Esophagus muscularis mucosa (tissue), 4 donors: ENCODE data around the gene PODNL1. TPM values are rescaled to one million over a fixed set of nuclear protein-coding genes. Genes with fewer than 3 reads are reported as not detected.
"Not testable (repeated sequence)": the region's sequence is repeated elsewhere in the genome, so short reads cannot be mapped to it uniquely, and the experiment has no call there.

Experiments
- DNase-seq: peaks from one replicate; pipeline ENCODE4 v3.0.0-alpha.2; 2017; ENCODE audit errors: extremely low spot score
- H3K27ac ChIP-seq, 4 donors: fragments of 200-600 bp; sonication (generic); replicated peaks in 1 of 4; 1 replicate in 3 of 4; 2 replicates in 1 of 4; pipeline ENCODE4 v1.5.1; 2016 to 2019; ENCODE audit warnings: mild to moderate bottlenecking in 1 of 4
- H3K27me3 ChIP-seq, 4 donors: fragments of 200-600 bp; sonication (generic); one replicate each; pipeline versions ENCODE4 v1.5.1 to v1.6.0; 2016 to 2019
- H3K36me3 ChIP-seq, 4 donors: fragments of 200-600 bp; sonication (generic); one replicate each; pipeline ENCODE4 v1.5.1; 2016 to 2019
- H3K4me1 ChIP-seq, 4 donors: fragments of 200-600 bp; sonication (generic); one replicate each; pipeline ENCODE4 v1.5.1; 2016 to 2019
- H3K4me3 ChIP-seq, 4 donors: fragments of 200-600 bp; sonication (generic); 1 replicate in 2 of 4; 2 replicates in 2 of 4; pipeline ENCODE4 v1.5.1; 2016 to 2019; ENCODE audit warnings: mild to moderate bottlenecking in 4 of 4, moderate library complexity in 1 of 4
- H3K9me3 ChIP-seq, 4 donors: fragments of 200-600 bp; sonication (generic); 1 replicate in 3 of 4; 2 replicates in 1 of 4; pipeline ENCODE4 v1.5.1; 2016 to 2019
- CTCF ChIP-seq, 3 experiments: fragments of 200-600 bp in 2 of 3; fragments of 450-650 bp in 1 of 3; sonication (generic) in 2 of 3; IDR thresholded peaks; one replicate each; pipeline ENCODE4 v1.5.1; 2017 to 2019; ENCODE audit warnings: antibody characterized with exemption in 3 of 3, mild to moderate bottlenecking in 2 of 3, moderate library complexity in 1 of 3
- EP300 ChIP-seq: sonication (generic); formaldehyde crosslinking; IDR thresholded peaks from one replicate; pipeline ENCODE4 v1.6.1; 2017; ENCODE audit warnings: antibody characterized with exemption
- POLR2A ChIP-seq: fragments of 450-650 bp; IDR thresholded peaks from one replicate; pipeline ENCODE4 v1.6.1; 2017; ENCODE audit warnings: antibody characterized with exemption, moderate library complexity, mild to moderate bottlenecking, low read depth
- POLR2AphosphoS5 ChIP-seq, 2 donors: sonication (generic); formaldehyde crosslinking; IDR thresholded peaks; one replicate each; pipeline ENCODE4 v1.6.1; 2017; ENCODE audit warnings: antibody characterized with exemption in 2 of 2
- WGBS: methylation state at CpG from one replicate; pipeline ENCODE4 v1.1.5; 2018; 5-methylcytosine and 5-hydroxymethylcytosine counted together
- intact Hi-C: fragments of 100-400 bp; cut with DNase I; formaldehyde crosslinking; loops from one replicate; pipeline ENCODE4 v1.15.1; 2023
- total RNA-seq, 4 donors: library from RNA; depleted of rRNA; stranded (reverse); fragments of >200 nt; gene quantifications; one replicate each; pipeline versions ENCODE4 v1.1.0 to v1.2.1, GENCODE V29; 2016

PODNL1 gene
- total RNA-seq, 4 donors from 2014 or later, result 0.66 to 0.69 TPM; not detected in 2

- no peak overlapping the region for H3K4me3 ChIP-seq
- H3K27ac ChIP-seq, result no peak overlapping the region
- intact Hi-C loops, result no loop called here
- H3K27me3 ChIP-seq, result no peaks in the 10 kb centered on the region
- WGBS, result 97% methylated on average over 14 of the region's 28 CpGs
- no peak for DNase-seq
- H3K4me1 ChIP-seq, result peaks cover 0 to 5% (median 0%) of the 10 kb centered on the region in 4 donors
- peaks cover 0 to 5% (median 2%) of the 10 kb centered on the region in 4 donors for H3K9me3 ChIP-seq
- H3K36me3 ChIP-seq, result peaks cover 46 to 97% (median 95%) of the 10 kb centered on the region in 4 donors
- TF ChIP-seq CTCF (IDR thresholded peaks at IDR 0.05) (no peak), POLR2A (no peak), EP300 (no peak), POLR2AphosphoS5 (IDR thresholded peaks at IDR 0.05) (no peak)
Measured at GRCh38 chr19:13923194-13923987, 14.8 kb downstream of the PODNL1 start.

- H3K4me1 ChIP-seq, H3K27ac ChIP-seq, DNase-seq, H3K4me3 ChIP-seq, H3K9me3 ChIP-seq, H3K27me3 ChIP-seq, intact Hi-C loops: not testable (repeated sequence)
- WGBS, result 95% methylated on average over 6 of the region's 6 CpGs
- peaks cover 49 to 96% (median 91%) of the 10 kb centered on the region in 4 donors for H3K36me3 ChIP-seq
Measured at GRCh38 chr19:13922118-13922517, 16.1 kb downstream of the PODNL1 start.

GRCh38 chr19:13920940-13921747 is 17.1 kb downstream of the PODNL1 start:
- H3K27me3 ChIP-seq, result no peaks in the 10 kb centered on the region
- H3K36me3 ChIP-seq, result peaks cover 47 to 96% (median 88%) of the 10 kb centered on the region in 4 donors
- H3K4me1 ChIP-seq, result no peaks in the 10 kb centered on the region
- no peak for DNase-seq
- WGBS, result 86% methylated on average over 1 of the region's 2 CpGs
- TF ChIP-seq POLR2A (no peak), POLR2AphosphoS5 (IDR thresholded peaks at IDR 0.05) (no peak), CTCF (IDR thresholded peaks at IDR 0.05) (no peak), EP300 (no peak)
- no peak overlapping the region for H3K27ac ChIP-seq
- H3K4me3 ChIP-seq, result no peak overlapping the region
- intact Hi-C loops, result no loop called here
- H3K9me3 ChIP-seq, result peaks cover 0 to 5% (median 2%) of the 10 kb centered on the region in 4 donors

- DNase-seq, result no peak
- Histone ChIP-seq H3K4me3 (no peak overlapping the region), H3K4me1 (no peaks in the 10 kb centered on the region), H3K27ac (no peak overlapping the region), H3K27me3 (no peaks in the 10 kb centered on the region), H3K9me3 (peaks cover 0 to 5% (median 2%) of the 10 kb centered on the region in 4 donors), H3K36me3 (peaks cover 52 to 99% (median 90%) of the 10 kb centered on the region in 4 donors)
- TF ChIP-seq EP300, result no peak
- no peak for TF ChIP-seq POLR2A
- no peak for TF ChIP-seq POLR2AphosphoS5 (IDR thresholded peaks at IDR 0.05)
- no peak for TF ChIP-seq CTCF (IDR thresholded peaks at IDR 0.05)
- WGBS, result 98% methylated on average over 11 of the region's 11 CpGs
- intact Hi-C loops, result no loop called here
Measured at GRCh38 chr19:13920524-13920923, 17.7 kb downstream of the PODNL1 start.
